K562 (cell line): ENCODE results near the gene AIG1. TPM values are rescaled to one million over a fixed set of nuclear protein-coding genes. Genes with fewer than 3 reads are reported as not detected.

Experiments
- ATAC-seq: fragments of 200-7000 bp; cut with Tn5 transposase; 3 replicates; pipeline ENCODE4 v1.9.1; 2020; ENCODE audit warnings: moderate library complexity
- BruUV-seq: library from RNA; stranded (reverse); fragments of 400-500 nt; replicated peaks from 2 replicates; lab custom pipeline; 2021; lab: Mats Ljungman, UMichigan
- CTCF ChIA-PET: fragments of 300-600 bp; formaldehyde crosslinking; extraction: SDS; loops from one replicate; lab custom pipeline; 2021; ENCODE audit warnings: low intra/inter-chr PET ratio; lab: Yijun Ruan, JAX
- POLR2A ChIA-PET: fragments of 300-600, 350-650 bp; sonication (Branson Sonifier 250); formaldehyde crosslinking; extraction: SDS; loops from one replicate; lab custom pipeline; 2021; ENCODE audit warnings: antibody characterized with exemption, inconsistent platforms; lab: Yijun Ruan, JAX
- DNase-seq, 4 experiments: peaks; one replicate each; pipeline versions ENCODE4 v3.0.0 to v3.0.0-alpha.2; 2011 to 2018; ENCODE audit warnings: low spot score in 3 of 4, mixed read lengths in 3 of 4; ENCODE audit errors: extremely low read depth in 1 of 4
- FAIRE-seq: peaks from 2 replicates; lab custom pipeline; 2011; peaks lifted over from hg19 to GRCh38; lab: Jason Lieb, UNC
- H2AFZ ChIP-seq: 2 replicates; pipeline ENCODE4 v1.6.0; 2011; ENCODE audit warnings: low read depth, low read length, control low read depth, inconsistent platforms
- H3K27ac ChIP-seq: fragments of 200-600 bp; 3 replicates; pipeline ENCODE4 v1.8.0; 2011; ENCODE audit warnings: low read depth, mild to moderate bottlenecking, control low read depth, inconsistent platforms, low read length, moderate library complexity, mixed read lengths; ENCODE audit errors: extremely low read depth
- H3K27me3 ChIP-seq, 2 experiments: fragments of 300-600 bp in 1 of 2; 2 replicates in 1 of 2; 3 replicates in 1 of 2; pipeline versions ENCODE4 v1.6.0 to v1.8.0; 2011; ENCODE audit warnings: inconsistent platforms in 2 of 2, low read length in 2 of 2, mild to moderate bottlenecking in 1 of 2, mixed read lengths in 1 of 2, moderate library complexity in 1 of 2; ENCODE audit not compliant: control insufficient read depth in 2 of 2, insufficient read depth in 2 of 2
- H3K36me3 ChIP-seq: fragments of 300-600 bp; 3 replicates; pipeline ENCODE4 v1.8.0; 2011; ENCODE audit warnings: mild to moderate bottlenecking, low read length, inconsistent platforms; ENCODE audit not compliant: control insufficient read depth, insufficient read depth
- H3K4me1 ChIP-seq, 2 experiments: fragments of 200-600 bp in 1 of 2; replicated peaks in 1 of 2; 2 replicates in 1 of 2; 3 replicates in 1 of 2; pipeline versions ENCODE4 v1.5.1 to v1.8.0; 2011; ENCODE audit warnings: inconsistent platforms in 2 of 2, low read length in 2 of 2, mild to moderate bottlenecking in 1 of 2, mixed read lengths in 1 of 2, moderate library complexity in 1 of 2; ENCODE audit not compliant: control insufficient read depth in 2 of 2, insufficient read depth in 2 of 2
- H3K4me2 ChIP-seq: 2 replicates; pipeline ENCODE4 v1.6.1; 2011; ENCODE audit warnings: low read length, control low read depth, inconsistent platforms, mixed read lengths; ENCODE audit not compliant: insufficient read depth
- H3K4me3 ChIP-seq: fragments of 200-600 bp; sonication (generic), shearing (Covaris generic); 2 replicates; pipeline ENCODE4 v1.5.1; 2016; ENCODE audit warnings: control low read depth, inconsistent platforms
- H3K79me2 ChIP-seq: fragments of 200-600 bp; 3 replicates; pipeline ENCODE4 v1.8.0; 2011; ENCODE audit warnings: low read length, inconsistent platforms; ENCODE audit not compliant: control insufficient read depth, insufficient read depth
- H3K9ac ChIP-seq, 2 experiments: 2 replicates each; pipeline versions ENCODE4 v1.6.0 to v1.6.1; 2011; ENCODE audit warnings: low read depth in 2 of 2, low read length in 2 of 2, control low read depth in 1 of 2, inconsistent platforms in 1 of 2, mild to moderate bottlenecking in 1 of 2, mixed read lengths in 1 of 2; ENCODE audit not compliant: insufficient read depth in 1 of 2
- H3K9me1 ChIP-seq: one replicate; pipeline ENCODE4 v1.6.0; 2011; ENCODE audit warnings: inconsistent platforms, mild to moderate bottlenecking, low read length, moderate library complexity; ENCODE audit not compliant: control insufficient read depth, insufficient read depth
- H3K9me3 ChIP-seq: replicated peaks from 2 replicates; pipeline ENCODE4 v1.5.1; 2011; ENCODE audit warnings: low read depth, low read length, inconsistent platforms; ENCODE audit not compliant: control insufficient read depth, insufficient read depth
- H4K20me1 ChIP-seq: replicated peaks from 2 replicates; pipeline ENCODE4 v1.6.1; 2011; ENCODE audit warnings: low read length, inconsistent platforms, mixed read lengths; ENCODE audit not compliant: control insufficient read depth, insufficient read depth
- MYBL2 ChIP-seq, 2 experiments: fragments of 450-650 bp in 1 of 2; sonication (generic) in 1 of 2; formaldehyde crosslinking in 1 of 2; IDR thresholded peaks; 2 replicates each; pipeline versions ENCODE4 v1.6.1 to v1.8.1; 2017 to 2022; ENCODE audit warnings: borderline replicate concordance in 1 of 2, inconsistent platforms in 1 of 2, low read depth in 1 of 2, mild to moderate bottlenecking in 1 of 2, missing genetic modification reagents in 1 of 2, moderate library complexity in 1 of 2
- XRCC3 ChIP-seq: fragments of 450-650 bp; IDR thresholded peaks from 2 replicates; pipeline ENCODE4 v1.6.1; 2017; ENCODE audit warnings: mild to moderate bottlenecking, moderate library complexity
- ZNF766 ChIP-seq: fragments of 200-800 bp; sonication (Bioruptor generic); conservative IDR thresholded peaks from 2 replicates; pipeline ENCODE4 v1.6.1; 2016; ENCODE audit warnings: missing genetic modification characterization, missing compliant biosample characterization
- WGBS: fragments of 100-300 bp; shearing (Covaris generic); methylation state at CpG from one replicate; pipeline ENCODE4 v1.1.6; 2016; ENCODE audit warnings: low coverage, mixed read lengths; ENCODE audit not compliant: insufficient coverage; ENCODE audit errors: missing lambda C conversion rate; 5-methylcytosine and 5-hydroxymethylcytosine counted together
- in situ Hi-C: fragments of 300-500 bp; cut with MboI; formaldehyde crosslinking; loops from 4 replicates; pipeline ENCODE4 v1.15.0; 2018; ENCODE audit warnings: inconsistent platforms, mixed read lengths
- intact Hi-C: fragments of 100-400 bp; cut with micrococcal nuclease; formaldehyde crosslinking; loops from 2 replicates; pipeline ENCODE4 v1.14.2; 2022
- polyA plus RNA-seq, 8 experiments: library from polyadenylated mRNA; depleted of rRNA in 4 of 8; stranded (reverse) in 5 of 8; unstranded in 3 of 8; fragments of >200 nt; fragmentation: Nextera tagmentation in 2 of 8; fragmentation: Illumina TruSeq in 1 of 8; extraction: Ambion mirVana in 2 of 8; extraction: Trizol in 1 of 8; gene quantifications; 2 replicates each; pipeline versions ENCODE4 v1.2.1 to v1.2.3, GENCODE V29; 2011 to 2014; ENCODE audit warnings: inconsistent platforms in 1 of 8, missing spikeins in 1 of 8
- total RNA-seq, 7 experiments: library from RNA; depleted of rRNA in 6 of 7; stranded (reverse); fragments of >200 nt in 6 of 7; fragmentation: Illumina TruSeq in 2 of 7; extraction: Trizol in 2 of 7; gene quantifications; 2 replicates each; pipeline versions ENCODE4 v1.2.1 to v1.2.3, GENCODE V29; 2011 to 2021; ENCODE audit warnings: low replicate concordance in 1 of 7
- TF ChIP-seq, protein P1 (sequence below): fragments of 250-450 bp; sonication (Bioruptor Pico); IDR thresholded peaks from 2 replicates; pipeline ENCODE4 v1.8.0; 2022; ENCODE audit warnings: moderate library complexity, mild to moderate bottlenecking, inconsistent platforms
- TF ChIP-seq, protein P2 (sequence below): fragments of 250-450 bp; sonication (Bioruptor Pico); IDR thresholded peaks from 2 replicates; pipeline ENCODE4 v1.8.0; 2021; ENCODE audit warnings: moderate library complexity, mild to moderate bottlenecking, inconsistent platforms
- TF ChIP-seq, protein P3 (sequence below): fragments of 450-650 bp; IDR thresholded peaks from one replicate; pipeline ENCODE4 v1.6.1; 2018; ENCODE audit warnings: mild to moderate bottlenecking, moderate library complexity; ENCODE audit not compliant: partially characterized antibody
- TF ChIP-seq, protein P4 (sequence below): fragments of 450-650 bp; formaldehyde crosslinking; IDR thresholded peaks from 2 replicates; pipeline ENCODE4 v1.4.0; 2022; ENCODE audit warnings: mild to moderate bottlenecking, moderate library complexity
- TF ChIP-seq, protein P5 (sequence below): IDR thresholded peaks from 2 replicates; pipeline ENCODE4 v1.6.1; 2016; ENCODE audit warnings: missing genetic modification characterization, missing compliant biosample characterization

Gene AIG1
- total and polyA plus RNA-seq, 9 of the 15 experiments (the other 6 are each of a cell fraction or from before 2014, with no cell fraction given) = 74.8 to 333 (median 127) TPM

DNA sequence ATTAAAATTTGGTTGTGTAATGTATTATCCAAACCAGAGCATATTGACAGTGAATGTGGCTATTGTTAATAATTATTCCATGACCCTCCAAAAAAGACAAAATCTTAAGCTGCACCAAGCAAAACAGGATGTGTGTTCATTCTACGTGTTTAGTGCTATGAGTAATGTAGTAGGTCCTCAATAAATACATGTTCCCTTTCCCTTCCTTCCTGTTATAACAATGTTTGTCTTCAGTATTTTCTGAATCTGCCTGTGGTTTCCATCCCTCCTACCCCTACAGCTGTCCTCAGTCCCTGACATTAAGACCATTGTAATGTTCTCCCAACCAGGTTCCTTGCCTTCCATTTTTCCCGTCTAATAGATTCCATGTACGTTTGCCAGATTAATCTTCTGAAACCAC is 163.8 kb downstream of the AIG1 start:
- POLR2A ChIA-PET = interaction anchor here (0.8 to 0.9 kb wide), 2 partner anchors 17 to 98 kb away, joined by 3 read pairs; no protein-coding TSS in a partner anchor
- no peak overlapping the region for H3K27ac ChIP-seq
- no peaks in the 10 kb centered on the region for H3K27me3 ChIP-seq
- H4K20me1 ChIP-seq = no peaks in the 10 kb centered on the region
- H3K9me3 ChIP-seq = no peaks in the 10 kb centered on the region
- H3K9ac ChIP-seq = no peak overlapping the region
- no TSS peak for BruUV-seq
- no peak overlapping the region for H2AFZ ChIP-seq
- no peak for ATAC-seq
- H3K4me3 ChIP-seq = no peak overlapping the region
- in situ Hi-C loops = no loop called here
- H3K36me3 ChIP-seq = peaks cover 83% of the 10 kb centered on the region
- no peaks in the 10 kb centered on the region for H3K79me2 ChIP-seq
- DNase-seq = no peak
- TF ChIP-seq, protein P1, sequence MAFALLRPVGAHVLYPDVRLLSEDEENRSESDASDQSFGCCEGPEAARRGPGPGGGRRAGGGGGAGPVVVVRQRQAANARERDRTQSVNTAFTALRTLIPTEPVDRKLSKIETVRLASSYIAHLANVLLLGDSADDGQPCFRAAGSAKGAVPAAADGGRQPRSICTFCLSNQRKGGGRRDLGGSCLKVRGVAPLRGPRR (CRISPR knock-in tag) = no peak
- TF ChIP-seq, all 486 proteins: peak for 0
- no peaks in the 10 kb centered on the region for H3K9me1 ChIP-seq
- 80% methylated on average over 3 of the region's 3 CpGs for WGBS
- H3K4me1 ChIP-seq = peaks cover 8% of the 10 kb centered on the region in 2 experiments; a peak in 3 of 5 replicates
- H3K4me2 ChIP-seq = no peak overlapping the region
- CTCF ChIA-PET = no interaction called here
- peak; percentile 49 for FAIRE-seq
- intact Hi-C loops = no loop called here

DNA sequence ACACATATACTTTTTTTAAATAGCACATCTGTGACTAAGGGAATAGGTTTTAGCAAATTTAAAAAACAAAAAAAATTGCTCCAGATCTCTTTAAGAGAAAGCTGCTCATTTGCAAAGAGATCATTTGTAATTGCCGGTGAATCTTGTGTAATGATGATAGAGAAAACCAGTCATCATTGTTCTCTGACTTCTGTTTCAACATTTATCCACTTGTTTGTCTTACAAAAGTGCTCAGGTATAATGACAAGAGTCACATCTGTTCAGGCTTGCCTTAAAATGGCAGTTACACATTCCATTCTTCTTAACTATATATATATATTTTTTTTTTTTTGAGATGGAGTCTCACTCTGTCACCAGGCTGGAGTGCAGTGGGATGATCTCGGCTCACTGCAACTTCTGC is 165.2 kb downstream of the AIG1 start:
- Histone ChIP-seq H2AFZ (no peak overlapping the region), H3K36me3 (peaks cover 76% of the 10 kb centered on the region), H3K9me3 (no peaks in the 10 kb centered on the region), H3K9ac (no peak overlapping the region), H3K4me3 (no peak overlapping the region), H3K9me1 (no peaks in the 10 kb centered on the region), H3K4me2 (no peak overlapping the region), H3K27me3 (no peaks in the 10 kb centered on the region), H4K20me1 (no peaks in the 10 kb centered on the region), H3K79me2 (no peaks in the 10 kb centered on the region), H3K27ac (no peak overlapping the region), H3K4me1 (peaks cover 8% of the 10 kb centered on the region in 2 experiments; a peak in 3 of 5 replicates)
- ATAC-seq (no peak), FAIRE-seq (no peak), DNase-seq (no peak)
- in situ Hi-C loops = no loop called here
- ChIA-PET CTCF (no interaction called here), POLR2A (no interaction called here)
- WGBS = 88% methylated on average over 2 of the region's 2 CpGs
- BruUV-seq = no TSS peak
- intact Hi-C loops = no loop called here
- TF ChIP-seq, protein P2, sequence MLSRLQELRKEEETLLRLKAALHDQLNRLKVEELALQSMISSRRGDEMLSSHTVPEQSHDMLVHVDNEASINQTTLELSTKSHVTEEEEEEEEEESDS (CRISPR knock-in tag) = no peak
- no peak for TF ChIP-seq MYBL2 (IDR thresholded peaks at IDR 0.05; ENCODE audit: low read depth)
- TF ChIP-seq MYBL2 (CRISPR knock-in tag; IDR thresholded peaks at IDR 0.05; ENCODE audit: borderline replicate concordance) = no peak
- TF ChIP-seq, protein P3, sequence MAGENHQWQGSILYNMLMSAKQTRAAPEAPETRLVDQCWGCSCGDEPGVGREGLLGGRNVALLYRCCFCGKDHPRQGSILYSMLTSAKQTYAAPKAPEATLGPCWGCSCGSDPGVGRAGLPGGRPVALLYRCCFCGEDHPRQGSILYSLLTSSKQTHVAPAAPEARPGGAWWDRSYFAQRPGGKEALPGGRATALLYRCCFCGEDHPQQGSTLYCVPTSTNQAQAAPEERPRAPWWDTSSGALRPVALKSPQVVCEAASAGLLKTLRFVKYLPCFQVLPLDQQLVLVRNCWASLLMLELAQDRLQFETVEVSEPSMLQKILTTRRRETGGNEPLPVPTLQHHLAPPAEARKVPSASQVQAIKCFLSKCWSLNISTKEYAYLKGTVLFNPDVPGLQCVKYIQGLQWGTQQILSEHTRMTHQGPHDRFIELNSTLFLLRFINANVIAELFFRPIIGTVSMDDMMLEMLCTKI = no peak
- TF ChIP-seq XRCC3 = no peak
- TF ChIP-seq, protein P4, sequence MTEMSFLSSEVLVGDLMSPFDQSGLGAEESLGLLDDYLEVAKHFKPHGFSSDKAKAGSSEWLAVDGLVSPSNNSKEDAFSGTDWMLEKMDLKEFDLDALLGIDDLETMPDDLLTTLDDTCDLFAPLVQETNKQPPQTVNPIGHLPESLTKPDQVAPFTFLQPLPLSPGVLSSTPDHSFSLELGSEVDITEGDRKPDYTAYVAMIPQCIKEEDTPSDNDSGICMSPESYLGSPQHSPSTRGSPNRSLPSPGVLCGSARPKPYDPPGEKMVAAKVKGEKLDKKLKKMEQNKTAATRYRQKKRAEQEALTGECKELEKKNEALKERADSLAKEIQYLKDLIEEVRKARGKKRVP = no peak
- no peak for TF ChIP-seq ZNF766 (CRISPR knock-in tag)
- TF ChIP-seq, protein P5, sequence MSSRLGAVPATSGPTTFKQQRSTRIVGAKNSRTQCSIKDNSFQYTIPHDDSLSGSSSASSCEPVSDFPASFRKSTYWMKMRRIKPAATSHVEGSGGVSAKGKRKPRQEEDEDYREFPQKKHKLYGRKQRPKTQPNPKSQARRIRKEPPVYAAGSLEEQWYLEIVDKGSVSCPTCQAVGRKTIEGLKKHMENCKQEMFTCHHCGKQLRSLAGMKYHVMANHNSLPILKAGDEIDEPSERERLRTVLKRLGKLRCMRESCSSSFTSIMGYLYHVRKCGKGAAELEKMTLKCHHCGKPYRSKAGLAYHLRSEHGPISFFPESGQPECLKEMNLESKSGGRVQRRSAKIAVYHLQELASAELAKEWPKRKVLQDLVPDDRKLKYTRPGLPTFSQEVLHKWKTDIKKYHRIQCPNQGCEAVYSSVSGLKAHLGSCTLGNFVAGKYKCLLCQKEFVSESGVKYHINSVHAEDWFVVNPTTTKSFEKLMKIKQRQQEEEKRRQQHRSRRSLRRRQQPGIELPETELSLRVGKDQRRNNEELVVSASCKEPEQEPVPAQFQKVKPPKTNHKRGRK (tag) = no peak
